Hematopoietic multipotent progenitor cell treated with erythropoietin and hydrocortisone succinate and interleukin-3 and kit ligand, for 6 days (in vitro differentiated cells): Measurements from ENCODE around the gene APC2.
A peak's percentile ranks its signal among the peaks of the same experiment; 100 is the strongest.

Experiments used
- DNase-seq: peaks from one replicate; pipeline ENCODE4 v3.0.0-alpha.2; 2015

The APC2 gene

GRCh38 chr19:1482361-1483130, 32.6 kb downstream of the APC2 start:
- no peak for DNase-seq

DNA sequence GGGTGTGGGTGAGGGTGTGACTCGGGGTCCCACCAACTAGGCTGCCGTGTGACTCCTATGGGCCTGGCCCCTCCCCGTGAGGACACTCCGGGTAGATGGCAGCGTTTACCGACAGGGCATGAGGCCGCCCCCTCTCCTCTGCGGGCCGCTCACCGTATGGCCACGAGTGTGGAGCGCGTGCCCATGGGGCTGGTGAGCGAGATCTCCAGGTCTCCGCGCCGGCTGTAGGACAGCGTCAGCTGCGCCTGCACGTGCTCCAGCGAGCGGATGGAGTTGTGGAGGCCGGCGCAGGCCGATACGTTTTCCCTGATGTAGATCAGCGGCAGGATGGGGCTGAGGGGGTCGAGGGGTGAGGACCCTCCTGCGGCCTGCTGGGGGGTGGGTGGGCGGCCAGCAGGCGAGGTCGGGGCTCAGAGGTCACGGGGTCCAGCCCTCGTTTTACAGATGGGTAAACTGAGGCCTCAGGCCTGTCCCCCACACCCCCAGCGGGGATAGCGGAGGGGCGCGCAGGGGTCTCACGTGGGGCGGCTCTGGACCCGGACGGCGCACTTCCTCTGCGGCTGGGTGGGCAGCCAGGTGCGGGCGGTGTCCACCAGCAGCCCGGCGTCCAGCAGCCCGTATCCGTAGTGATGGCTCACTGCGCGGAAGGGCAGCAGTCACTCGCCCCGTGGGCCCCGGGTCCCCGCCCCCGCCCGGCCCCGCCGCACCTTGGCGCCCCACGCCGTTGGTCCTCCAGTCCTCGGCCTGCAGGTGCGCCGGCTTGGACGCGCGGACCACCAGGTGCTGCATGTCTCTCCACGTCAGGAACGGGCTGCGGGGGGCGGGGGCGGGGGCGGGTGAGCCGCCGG, 33.4 kb downstream of the APC2 start:
- no peak for DNase-seq

DNA sequence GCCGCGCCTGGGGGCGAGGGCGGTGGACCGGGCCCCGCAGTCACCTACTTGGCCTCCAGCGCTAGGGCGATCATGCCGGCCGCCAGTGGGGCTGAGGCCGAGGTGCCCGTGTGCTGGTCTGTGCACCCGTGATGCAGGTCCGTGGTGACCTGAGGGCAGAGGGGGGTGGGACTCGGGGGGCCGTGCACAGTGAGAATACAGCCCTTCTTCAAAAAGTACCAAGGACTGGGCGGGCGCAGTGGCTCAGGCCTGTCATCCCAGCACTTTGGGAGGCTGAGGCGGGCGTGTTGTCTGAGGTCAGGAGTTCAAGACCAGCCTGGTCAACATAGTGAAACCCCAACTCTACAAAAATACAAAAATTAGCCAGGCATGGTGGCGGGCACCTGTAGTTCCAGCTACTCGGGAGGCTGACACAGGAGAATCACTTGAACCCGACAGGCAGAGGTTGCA, 34.1 kb downstream of the APC2 start:
- no peak for DNase-seq

GRCh38 chr19:1486720-1487575, 37.0 kb downstream of the APC2 start:
- DNase-seq, result no peak

DNA sequence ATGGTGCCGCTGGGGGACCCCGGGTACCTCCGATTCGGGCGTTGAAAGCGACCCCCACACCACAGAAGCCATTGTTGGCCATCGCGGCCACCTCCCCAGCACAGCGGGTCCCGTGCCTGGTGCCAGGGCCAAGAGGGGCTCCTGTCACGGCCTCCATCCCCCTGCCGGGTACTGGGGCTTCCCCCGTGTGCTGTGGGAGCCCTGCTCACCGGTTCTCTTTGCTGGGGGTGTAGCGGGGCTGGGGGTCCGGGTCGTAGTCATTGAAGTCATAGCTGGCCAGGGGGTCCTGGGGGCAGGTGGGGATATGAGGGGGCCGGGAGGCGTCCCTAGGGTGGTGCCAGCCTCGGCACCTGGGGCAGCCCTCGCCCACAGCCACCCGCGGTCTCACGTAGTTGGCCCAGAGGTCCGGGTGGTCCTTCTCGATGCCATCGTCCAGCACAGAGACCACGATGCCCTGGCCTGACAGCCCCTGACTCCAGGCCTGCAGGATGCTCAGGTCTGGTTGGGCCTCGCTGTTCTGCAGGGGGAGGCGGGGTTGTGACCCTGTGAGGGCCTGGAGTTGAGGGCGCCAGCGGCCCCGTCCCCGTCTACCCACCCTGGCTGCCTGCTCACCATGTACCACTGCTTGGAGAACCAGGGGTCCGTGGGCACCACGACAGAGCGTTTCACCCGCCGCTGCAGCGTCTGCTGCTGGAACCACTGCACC, 37.8 kb downstream of the APC2 start:
- no peak for DNase-seq

- no peak for DNase-seq
Observed at GRCh38 chr19:1488282-1488601, 38.3 kb downstream of the APC2 start.

GRCh38 chr19:1489463-1490310, 39.8 kb downstream of the APC2 start:
- peak; percentile 51 for DNase-seq

GRCh38 chr19:1490311-1491113, 40.6 kb downstream of the APC2 start, which contains the start of gene PCSK4:
TSS of gene PCSK4 (minus strand) at chr19:1490350. CDS start at chr19:1490346, 4 bp downstream.
- peak; percentile 99 for DNase-seq

- no peak for DNase-seq
Observed at GRCh38 chr19:1491114-1491848, 41.4 kb downstream of the APC2 start, which contains the start of gene REEP6. TSS of gene REEP6 (plus strand) at chr19:1491181. CDS start at chr19:1491270, 89 bp downstream.

GRCh38 chr19:1491849-1492170, 41.9 kb downstream of the APC2 start:
- DNase-seq, result no peak

DNA sequence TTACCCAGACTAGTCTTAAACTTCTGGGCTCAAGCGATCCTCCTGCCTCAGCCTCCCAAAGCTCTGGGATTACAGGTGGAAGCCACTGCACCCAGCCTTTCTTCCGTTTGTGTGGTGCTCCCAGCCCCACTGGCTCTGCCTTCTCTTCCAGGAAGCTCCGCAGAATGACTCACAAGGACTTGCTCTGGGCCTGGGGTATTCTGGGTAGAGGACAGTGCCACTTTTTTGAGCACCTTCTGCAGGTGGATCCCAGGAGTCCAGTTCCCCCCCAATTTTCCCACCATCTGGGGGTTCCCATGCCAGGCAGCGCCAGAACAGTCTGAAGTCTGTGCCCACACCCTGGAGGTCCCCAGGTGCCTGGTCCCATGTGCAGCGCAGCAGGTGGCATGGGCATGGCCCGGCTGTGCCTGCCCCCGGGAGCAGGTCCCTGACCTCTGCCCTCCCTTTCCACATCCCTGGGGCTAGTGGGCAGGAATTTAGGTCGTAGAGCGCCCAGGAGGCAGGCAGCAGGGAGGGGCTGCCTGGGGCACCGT, 42.6 kb downstream of the APC2 start:
- no peak for DNase-seq

DNA sequence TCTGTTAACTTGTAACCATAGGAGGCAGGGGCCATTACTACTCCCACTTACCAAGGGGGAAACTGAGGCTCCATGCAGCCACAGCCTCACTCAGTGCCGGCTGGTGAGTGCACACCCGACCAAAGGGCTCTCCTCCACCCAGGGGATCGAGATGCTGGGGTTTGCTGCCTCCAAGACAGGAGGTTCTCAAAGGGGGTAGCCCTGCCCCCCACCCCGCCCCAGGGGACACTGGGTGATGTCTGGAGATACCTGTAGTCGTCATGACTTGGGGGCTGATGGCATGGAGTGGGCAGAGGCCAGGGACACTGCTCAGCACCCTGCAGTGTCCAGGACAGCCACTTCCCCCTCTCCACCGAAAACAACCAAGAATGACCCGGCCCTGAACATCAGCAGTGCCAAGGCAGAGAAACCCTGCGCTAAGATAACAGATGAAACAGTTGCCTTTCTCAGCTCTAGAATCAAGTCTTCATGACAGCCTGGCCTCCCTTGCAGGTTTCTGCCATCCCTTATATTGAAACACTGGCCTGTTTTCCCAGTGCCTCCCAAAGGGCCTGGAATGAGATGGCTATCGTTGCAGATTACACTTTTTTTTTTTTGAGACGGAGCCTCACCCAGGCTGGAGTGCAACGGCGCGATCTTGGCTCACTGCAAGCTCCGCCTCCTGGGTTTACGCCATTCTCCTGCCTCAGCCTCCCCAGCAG, 44.3 kb downstream of the APC2 start:
- DNase-seq, result no peak

- DNase-seq, result no peak
Observed at GRCh38 chr19:1495051-1495798, 45.3 kb downstream of the APC2 start.

DNA sequence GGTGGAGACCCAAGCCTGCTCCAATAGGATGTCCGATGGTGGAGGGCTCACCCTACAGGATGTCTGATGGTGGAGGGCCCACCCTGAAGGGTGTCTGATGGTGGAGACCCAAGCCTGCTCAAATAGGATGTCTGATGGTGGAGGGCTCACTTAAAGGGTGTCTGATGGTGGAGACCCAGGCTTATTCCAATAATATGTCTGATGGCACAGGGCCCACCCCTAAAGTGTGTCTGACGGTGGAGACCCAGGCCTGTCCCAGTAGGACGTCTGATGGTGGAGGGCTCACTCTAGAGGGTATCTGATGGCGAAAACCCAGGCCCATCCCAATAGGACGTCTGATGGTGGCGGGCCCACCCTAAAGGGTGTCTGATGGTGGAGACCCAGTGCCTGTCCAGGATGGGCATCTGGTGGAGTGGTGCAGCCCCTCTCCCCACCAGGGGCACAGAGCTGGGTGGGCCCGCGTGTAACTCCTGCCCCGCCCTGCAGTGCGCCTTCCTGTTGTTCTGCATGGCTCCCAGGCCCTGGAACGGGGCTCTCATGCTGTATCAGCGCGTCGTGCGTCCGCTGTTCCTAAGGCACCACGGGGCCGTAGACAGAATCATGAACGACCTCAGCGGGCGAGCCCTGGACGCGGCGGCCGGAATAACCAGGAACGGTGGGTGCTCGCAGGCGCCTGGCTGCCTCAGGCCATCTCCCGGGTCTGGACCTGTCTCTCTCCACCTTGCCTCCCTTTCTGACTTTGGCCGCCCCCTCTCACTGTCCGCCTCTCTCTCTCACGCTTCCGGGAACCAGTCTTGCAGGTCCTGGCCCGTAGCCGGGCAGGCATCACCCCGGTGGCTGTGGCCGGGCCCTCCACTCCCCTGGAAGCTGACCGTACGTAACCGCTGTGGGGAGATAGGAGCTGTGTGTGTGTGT, 46.1 kb downstream of the APC2 start:
- DNase-seq, result no peak

- DNase-seq, result no peak
Observed at GRCh38 chr19:1496714-1497577, 47.0 kb downstream of the APC2 start.
